ENCODE data around the gene CMTR1. TPM values are rescaled to one million over a fixed set of nuclear protein-coding genes. Genes with fewer than 3 reads are reported as not detected.

The CMTR1 gene
- total and polyA plus RNA-seq, 2 of the 13 experiments (the other 11 are each of a cell fraction or from before 2014, with no cell fraction given): 19.7 to 55.2 TPM

GRCh38 chr6:37499433-37500293, 66.6 kb downstream of the CMTR1 start, which contains the start of gene CCDC167 (continued):
- TF ChIP-seq ZNF674 (CRISPR knock-in tag; IDR thresholded peaks at IDR 0.05; ENCODE audit: low read depth) (no peak), ZNF160 (CRISPR knock-in tag; IDR thresholded peaks at IDR 0.05) (peak; percentile 40; the same call in 1 of the 2 replicates), SOX5 (CRISPR knock-in tag; IDR thresholded peaks at IDR 0.05; ENCODE audit: borderline replicate concordance) (no peak), RFX3 (CRISPR knock-in tag; IDR thresholded peaks at IDR 0.05) (no peak), NCOA1 (CRISPR knock-in tag; IDR thresholded peaks at IDR 0.05) (0 out of 2 replicates have a peak, but pooled peaks have one; percentile 46), BORCS8-MEF2B (CRISPR knock-in tag; IDR thresholded peaks at IDR 0.05) (peak; percentile 91), ZNF281 (CRISPR knock-in tag; IDR thresholded peaks at IDR 0.05; ENCODE audit: borderline replicate concordance) (peak; percentile 85), MIXL1 (CRISPR knock-in tag; IDR thresholded peaks at IDR 0.05) (no peak), ZNF333 (CRISPR knock-in tag; IDR thresholded peaks at IDR 0.05; ENCODE audit: borderline replicate concordance) (no peak), ZNF296 (CRISPR knock-in tag; conservative IDR thresholded peaks at IDR 0.05) (no peak), ZNF629 (CRISPR knock-in tag; conservative IDR thresholded peaks at IDR 0.05) (no peak), ATRX (CRISPR knock-in tag; IDR thresholded peaks at IDR 0.05; ENCODE audit: borderline replicate concordance) (no peak), NBN (conservative IDR thresholded peaks at IDR 0.05) (no peak), ZNF224 (CRISPR knock-in tag; IDR thresholded peaks at IDR 0.05) (peak; percentile 59; the same call in 1 of the 2 replicates), E2F5 (CRISPR knock-in tag; conservative IDR thresholded peaks at IDR 0.05) (peak; percentile 53; the same call in 1 of the 2 replicates), NR3C1 (CRISPR knock-in tag; IDR thresholded peaks at IDR 0.05) (no peak), ZSCAN30 (CRISPR knock-in tag; IDR thresholded peaks at IDR 0.05) (no peak), ZNF558 (CRISPR knock-in tag; IDR thresholded peaks at IDR 0.05; ENCODE audit: borderline replicate concordance) (no peak), ZNF607 (CRISPR knock-in tag; IDR thresholded peaks at IDR 0.05; ENCODE audit: borderline replicate concordance) (0 out of 2 replicates have a peak, but pooled peaks have one; percentile 36), NFE2L1 (CRISPR knock-in tag; IDR thresholded peaks at IDR 0.05; ENCODE audit: borderline replicate concordance) (no peak), ELF1 (CRISPR knock-in tag; IDR thresholded peaks at IDR 0.05) (peak; percentile 25; the same call in 1 of the 2 replicates)

Measured in HepG2 (cell line).